Omental fat pad (tissue), 4 donors: ENCODE measurements around the gene TMEM221. TPM values are rescaled to one million over a fixed set of nuclear protein-coding genes. Genes with fewer than 3 reads are reported as not detected.

Experiments used
- ATAC-seq: fragments of 150-250 bp; one replicate; pipeline ENCODE4 v1.9.1; 2016; ENCODE audit warnings: mild to moderate bottlenecking, moderate library complexity; ENCODE audit not compliant: low FRiP score
- DNase-seq: peaks from one replicate; pipeline ENCODE4 v3.0.0-alpha.2; 2019; ENCODE audit warnings: low spot score
- total RNA-seq, 4 donors: library from RNA; depleted of rRNA; stranded (reverse); fragments of >200 nt; gene quantifications; one replicate each; pipeline ENCODE4 v1.1.0, GENCODE V29; 2016
- TF ChIP-seq, protein P1 (sequence below), 3 donors: fragments of 450-650 bp; IDR thresholded peaks; one replicate each; pipeline ENCODE4 v1.5.1; 2016 to 2017; ENCODE audit warnings: antibody characterized with exemption in 3 of 3, mild to moderate bottlenecking in 3 of 3, moderate library complexity in 2 of 3

TMEM221 gene
- total RNA-seq, 4 donors from 2014 or later: 0.38 to 1.9 (median 0.46) TPM; not detected in 1

- DNase-seq (no peak), ATAC-seq (no peak)
- TF ChIP-seq, protein P1, sequence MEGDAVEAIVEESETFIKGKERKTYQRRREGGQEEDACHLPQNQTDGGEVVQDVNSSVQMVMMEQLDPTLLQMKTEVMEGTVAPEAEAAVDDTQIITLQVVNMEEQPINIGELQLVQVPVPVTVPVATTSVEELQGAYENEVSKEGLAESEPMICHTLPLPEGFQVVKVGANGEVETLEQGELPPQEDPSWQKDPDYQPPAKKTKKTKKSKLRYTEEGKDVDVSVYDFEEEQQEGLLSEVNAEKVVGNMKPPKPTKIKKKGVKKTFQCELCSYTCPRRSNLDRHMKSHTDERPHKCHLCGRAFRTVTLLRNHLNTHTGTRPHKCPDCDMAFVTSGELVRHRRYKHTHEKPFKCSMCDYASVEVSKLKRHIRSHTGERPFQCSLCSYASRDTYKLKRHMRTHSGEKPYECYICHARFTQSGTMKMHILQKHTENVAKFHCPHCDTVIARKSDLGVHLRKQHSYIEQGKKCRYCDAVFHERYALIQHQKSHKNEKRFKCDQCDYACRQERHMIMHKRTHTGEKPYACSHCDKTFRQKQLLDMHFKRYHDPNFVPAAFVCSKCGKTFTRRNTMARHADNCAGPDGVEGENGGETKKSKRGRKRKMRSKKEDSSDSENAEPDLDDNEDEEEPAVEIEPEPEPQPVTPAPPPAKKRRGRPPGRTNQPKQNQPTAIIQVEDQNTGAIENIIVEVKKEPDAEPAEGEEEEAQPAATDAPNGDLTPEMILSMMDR (IDR thresholded peaks at IDR 0.05): no peak
Observed at GRCh38 chr19:17460372-17461230, 12.1 kb upstream of the TMEM221 start, which contains the start of gene NXNL1. Gene NXNL1 (minus strand): TSS chr19:17460926. CDS start chr19:17460869, 57 bp downstream.

GRCh38 chr19:17458970-17459369 lies 10.5 kb upstream of the TMEM221 start:
- ATAC-seq (no peak), DNase-seq (no peak)
- TF ChIP-seq, protein P1 (IDR thresholded peaks at IDR 0.05): no peak

GRCh38 chr19:17457616-17458015 lies 9.1 kb upstream of the TMEM221 start:
- no peak for DNase-seq
- no peak for ATAC-seq
- TF ChIP-seq, protein P1 (IDR thresholded peaks at IDR 0.05): no peak

DNA sequence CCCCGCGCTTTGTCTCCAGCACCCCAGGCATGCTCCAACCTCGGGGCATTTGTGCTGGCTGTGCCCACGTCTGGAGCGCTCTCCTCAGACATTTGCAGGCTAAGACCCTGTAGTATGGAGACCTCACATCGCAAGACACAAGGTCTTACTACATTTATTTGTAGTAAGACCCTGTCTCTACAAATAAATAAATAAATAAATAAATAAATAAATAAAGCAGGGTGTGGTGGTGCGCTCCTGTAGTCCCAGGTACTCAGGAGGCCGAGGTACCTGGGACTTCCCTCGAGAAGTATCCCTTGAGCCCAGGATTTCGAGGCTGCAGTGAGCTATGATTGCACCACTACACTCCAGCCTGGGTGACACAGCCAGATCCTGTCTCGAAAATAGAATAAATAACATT lies 7.7 kb upstream of the TMEM221 start:
- no peak for ATAC-seq
- TF ChIP-seq, protein P1 (IDR thresholded peaks at IDR 0.05): no peak
- no peak for DNase-seq

DNA sequence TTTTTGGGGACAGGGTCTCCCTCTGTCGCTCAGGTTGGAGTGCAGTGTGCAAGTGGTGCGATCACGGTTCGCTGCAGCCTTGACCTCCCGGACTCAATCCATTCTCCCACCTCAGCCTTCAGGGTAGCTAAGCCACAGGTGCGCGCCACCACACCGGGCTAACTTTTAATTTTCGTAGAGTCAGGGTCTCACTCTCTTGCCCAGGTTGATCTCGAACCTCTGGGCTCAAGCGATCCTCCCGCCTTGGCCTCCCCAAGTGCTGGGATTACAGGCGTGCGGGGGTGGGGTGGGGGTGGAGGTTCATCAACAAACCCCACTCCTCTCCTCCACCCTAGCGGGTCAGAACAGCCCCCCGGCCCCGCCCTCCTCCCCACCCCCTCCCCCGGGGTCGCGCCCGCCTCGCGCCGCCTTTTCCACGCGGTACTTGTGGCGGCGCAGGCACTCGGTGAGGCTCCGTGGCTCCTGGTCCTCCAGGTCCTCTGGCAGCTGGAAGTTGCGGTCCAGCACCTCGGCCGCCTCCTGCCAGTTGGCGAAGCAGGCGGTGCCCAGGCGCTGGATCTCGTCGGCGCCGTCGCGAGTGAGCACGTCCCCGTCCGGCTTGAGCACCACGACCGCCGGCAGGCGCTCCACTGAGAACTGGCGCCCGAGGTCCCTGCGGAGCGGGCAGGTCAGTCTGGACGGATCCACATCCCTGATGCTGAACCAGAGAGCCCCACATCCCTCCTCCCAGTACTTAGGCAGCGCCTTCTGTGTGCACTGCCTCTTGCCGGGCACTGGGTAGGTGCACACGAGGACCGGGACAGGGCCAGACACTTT lies 7.0 kb upstream of the TMEM221 start:
- ATAC-seq (no peak), DNase-seq (no peak)
- TF ChIP-seq, protein P1 (IDR thresholded peaks at IDR 0.05): no peak

DNA sequence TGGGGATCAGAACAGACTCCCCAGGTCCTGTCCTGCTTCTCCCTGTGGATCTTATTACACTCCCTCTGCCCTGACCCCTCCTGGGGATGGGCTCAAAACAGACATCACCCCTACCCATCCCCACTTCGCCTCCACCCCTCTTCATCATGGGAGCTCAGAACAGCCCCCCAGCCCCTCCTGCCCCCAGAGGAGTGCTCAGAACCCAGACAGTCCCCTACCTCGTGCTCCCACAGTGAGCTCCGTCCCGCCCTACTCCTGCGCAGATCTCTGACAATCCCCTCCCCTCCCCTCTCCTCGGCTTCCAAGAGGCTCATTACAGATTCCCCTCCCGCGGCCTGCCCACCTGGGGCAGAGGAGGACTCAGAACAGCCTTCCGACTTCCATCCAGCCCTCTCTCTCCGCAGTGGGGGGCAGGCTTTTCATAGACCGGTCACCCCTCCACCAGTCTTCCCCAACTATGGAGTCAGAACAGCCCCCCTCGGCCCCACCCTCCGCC lies 6.2 kb upstream of the TMEM221 start:
- TF ChIP-seq, protein P1 (IDR thresholded peaks at IDR 0.05): no peak
- DNase-seq (no peak), ATAC-seq (no peak)
